HG03354 (cell line): ENCODE measurements around the gene METTL13.

Experiments used
- ATAC-seq: cut with Tn5 transposase; IDR thresholded peaks from one replicate; pipeline ENCODE4 v1.9.1; 2021; ENCODE audit warnings: mild to moderate bottlenecking; ENCODE audit not compliant: unreplicated experiment, poor library complexity, severe bottlenecking

Gene METTL13

DNA sequence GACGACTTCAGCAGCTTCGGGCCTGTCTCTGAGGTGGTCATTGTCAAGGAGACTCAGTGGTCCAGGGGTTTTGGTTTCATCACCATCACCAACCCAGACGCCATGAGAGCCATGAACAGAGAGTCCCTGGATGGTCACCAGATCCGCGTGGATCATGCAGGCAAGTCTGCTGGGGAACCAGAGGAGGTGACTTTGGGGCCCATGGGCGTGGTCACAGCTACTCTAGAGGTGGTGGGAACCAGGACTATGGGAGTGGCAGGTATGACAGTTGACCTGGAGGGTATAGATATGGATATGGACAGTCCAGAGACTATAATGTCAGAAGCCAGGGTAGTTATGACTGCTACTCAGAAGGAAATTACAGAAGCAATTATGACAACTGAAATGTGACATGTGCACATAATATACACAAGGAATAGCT is 19.3 kb upstream of the METTL13 start:
- ATAC-seq = no peak

GRCh38 chr1:171763764-171764163 is 17.7 kb upstream of the METTL13 start:
- no peak for ATAC-seq

- ATAC-seq = no peak
Measured at GRCh38 chr1:171769171-171769570, 12.3 kb upstream of the METTL13 start.

DNA sequence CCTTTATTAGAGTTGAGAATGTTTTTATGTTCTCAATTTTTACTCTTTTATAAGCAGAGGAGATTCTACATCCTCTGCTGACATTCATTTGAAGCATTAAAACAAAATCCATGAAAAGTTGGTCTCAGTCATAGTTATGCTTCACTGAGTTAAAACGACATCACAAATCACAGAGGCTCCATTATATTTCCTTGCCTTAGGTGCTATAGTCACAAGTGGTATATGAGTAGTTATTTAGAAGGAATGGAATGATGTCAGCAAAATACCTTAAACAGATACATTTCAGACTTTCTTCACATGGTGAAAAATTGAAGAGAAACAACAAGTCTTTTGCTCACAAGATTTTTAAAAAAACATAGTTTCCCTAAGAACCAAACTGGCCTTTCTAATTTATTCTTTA is 11.7 kb upstream of the METTL13 start:
- ATAC-seq = no peak

DNA sequence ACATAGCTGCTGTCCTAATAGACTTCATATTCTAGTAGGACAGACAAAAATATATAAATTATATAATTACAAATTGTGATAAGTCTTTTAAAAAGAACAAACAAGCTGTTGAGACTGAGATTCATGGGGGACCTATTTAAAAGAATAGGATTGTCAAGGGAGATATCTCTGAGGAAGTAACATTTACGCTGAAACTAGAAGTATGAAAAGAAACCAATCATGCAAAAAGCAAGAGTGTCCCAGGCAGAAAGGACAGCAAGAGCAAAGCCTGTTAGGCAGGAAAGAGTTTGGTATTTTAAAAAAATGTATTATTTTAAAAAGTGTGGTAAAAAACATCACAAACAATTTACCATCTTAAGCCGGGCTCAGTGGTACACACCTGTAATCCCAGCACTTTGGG is 9.1 kb upstream of the METTL13 start:
- peak; percentile 68 for ATAC-seq

DNA sequence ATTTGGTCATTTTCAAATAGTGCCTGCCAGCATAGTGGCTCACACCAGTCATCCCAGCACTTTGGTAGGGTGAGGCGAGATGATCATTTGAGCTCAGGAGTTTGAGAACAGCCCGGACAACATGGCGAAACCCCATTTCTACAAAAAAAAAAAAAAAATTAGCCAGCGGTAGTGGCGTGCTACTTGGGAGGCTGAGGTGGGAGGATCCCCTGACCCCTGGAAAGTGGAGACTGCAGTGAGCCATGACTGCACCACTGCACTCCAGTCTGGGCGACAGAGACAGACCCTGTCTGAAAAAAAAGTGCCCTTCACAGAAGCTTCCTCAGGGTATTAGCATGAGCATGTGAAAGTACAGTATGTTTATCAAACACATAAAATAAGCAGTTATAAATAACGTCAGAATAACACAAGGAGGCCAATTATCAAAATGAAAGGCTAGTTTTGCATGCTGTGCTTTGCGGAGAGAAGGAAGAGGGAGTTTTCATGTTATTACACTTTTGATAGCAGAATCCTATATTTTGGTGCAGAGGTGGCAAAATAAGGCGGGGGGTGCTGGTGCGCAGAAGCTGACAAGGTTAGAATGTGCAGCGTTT is 781 bp upstream of the METTL13 start:
- ATAC-seq = no peak

- ATAC-seq = no peak
Measured at GRCh38 chr1:171783816-171784530, 2.5 kb downstream of the METTL13 start.

DNA sequence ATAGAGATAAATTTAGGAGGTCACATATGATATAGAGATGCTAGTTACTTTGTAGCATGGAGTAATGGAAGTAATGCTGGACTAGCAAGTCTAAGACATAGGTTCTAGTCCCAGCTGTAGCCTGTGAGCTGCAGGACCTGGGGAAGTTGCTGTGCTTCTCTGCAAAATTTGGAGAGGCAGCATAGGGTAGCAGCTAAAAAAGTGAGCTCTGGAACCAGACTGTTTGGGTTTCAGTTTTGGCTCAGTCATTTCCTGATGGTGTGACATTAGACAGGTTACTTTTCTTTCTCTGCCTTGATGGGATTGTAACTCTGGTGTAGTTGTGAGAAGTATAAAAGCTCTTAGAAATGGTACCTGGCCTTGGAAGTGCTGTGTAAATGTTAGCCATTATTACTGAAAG is 3.3 kb downstream of the METTL13 start:
- no peak for ATAC-seq

- no peak for ATAC-seq
Measured at GRCh38 chr1:171785766-171786165, 4.3 kb downstream of the METTL13 start.

DNA sequence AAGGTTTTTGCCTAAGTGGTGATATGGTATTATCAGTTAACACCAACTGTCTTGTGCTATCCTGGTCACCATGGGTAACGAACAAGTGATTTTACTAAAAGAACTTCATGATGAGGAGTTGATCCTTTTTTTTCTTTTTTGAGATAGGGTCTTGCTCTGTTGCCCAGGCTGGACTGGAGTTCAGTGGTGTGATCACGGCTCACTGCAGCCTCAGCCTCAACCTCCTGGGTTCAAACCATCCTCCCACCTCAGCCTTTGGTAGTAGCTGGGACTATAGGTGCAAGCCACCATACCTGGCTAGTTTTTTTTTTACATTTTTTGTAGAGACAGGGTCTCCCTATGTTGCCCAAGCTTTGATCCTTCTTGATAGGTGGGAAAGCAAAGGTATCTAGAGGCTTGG is 5.1 kb downstream of the METTL13 start:
- ATAC-seq = no peak

DNA sequence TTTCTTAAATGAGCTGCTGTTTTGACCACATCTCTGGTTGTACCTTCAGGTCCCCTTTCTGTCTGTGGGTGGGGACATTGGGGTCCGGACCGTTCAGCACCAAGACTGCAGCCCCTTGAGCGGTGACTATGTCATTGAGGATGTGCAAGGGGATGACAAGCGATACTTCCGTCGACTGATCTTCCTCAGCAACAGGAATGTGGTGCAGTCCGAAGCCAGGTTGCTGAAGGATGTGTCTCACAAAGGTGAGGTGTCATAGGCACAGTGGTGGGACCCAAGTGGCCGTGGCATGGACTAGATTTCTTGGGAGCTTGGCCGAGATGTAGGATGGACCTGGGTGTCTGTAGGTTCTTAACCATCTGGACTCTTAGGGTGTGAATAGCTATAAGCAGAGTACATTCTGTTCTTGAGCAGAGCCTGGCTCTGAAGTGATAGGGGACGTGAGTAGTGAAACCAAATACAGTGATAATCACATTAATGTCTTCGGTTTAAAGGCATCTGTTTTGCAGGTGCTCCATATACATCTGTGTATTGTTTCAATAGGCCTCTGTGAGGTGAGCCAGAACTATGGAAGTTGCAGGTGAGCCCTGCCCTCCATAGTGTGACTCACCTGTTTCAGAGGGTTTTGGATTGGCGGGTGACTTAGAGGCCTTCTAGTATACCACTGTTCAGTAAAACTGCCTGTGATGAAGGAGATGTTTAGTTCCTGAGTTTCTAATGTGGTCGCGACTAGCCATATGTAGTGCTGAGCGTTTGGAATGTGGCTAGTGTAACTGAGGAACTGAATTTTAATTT is 6.4 kb downstream of the METTL13 start:
- ATAC-seq = no peak

- ATAC-seq = no peak
Measured at GRCh38 chr1:171788696-171789095, 7.2 kb downstream of the METTL13 start.

DNA sequence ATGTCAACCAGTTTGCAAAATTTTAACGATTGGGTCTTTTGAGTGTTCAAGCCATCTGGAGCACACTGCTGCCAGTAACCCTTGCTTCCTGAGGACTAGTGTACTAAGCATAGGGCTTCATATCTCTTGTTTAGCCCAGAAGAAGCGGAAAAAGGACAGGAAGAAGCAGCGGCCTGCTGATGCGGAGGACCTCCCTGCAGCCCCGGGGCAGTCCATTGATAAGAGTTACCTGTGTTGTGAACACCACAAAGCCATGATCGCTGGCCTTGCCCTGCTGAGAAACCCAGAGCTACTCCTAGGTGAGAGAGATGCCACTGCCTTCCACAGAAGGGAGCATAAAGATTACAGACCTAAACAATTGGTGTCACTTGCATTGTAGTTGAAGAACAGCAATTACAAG is 8.9 kb downstream of the METTL13 start:
- no peak for ATAC-seq

GRCh38 chr1:171792656-171793369 is 11.4 kb downstream of the METTL13 start:
- no peak for ATAC-seq

DNA sequence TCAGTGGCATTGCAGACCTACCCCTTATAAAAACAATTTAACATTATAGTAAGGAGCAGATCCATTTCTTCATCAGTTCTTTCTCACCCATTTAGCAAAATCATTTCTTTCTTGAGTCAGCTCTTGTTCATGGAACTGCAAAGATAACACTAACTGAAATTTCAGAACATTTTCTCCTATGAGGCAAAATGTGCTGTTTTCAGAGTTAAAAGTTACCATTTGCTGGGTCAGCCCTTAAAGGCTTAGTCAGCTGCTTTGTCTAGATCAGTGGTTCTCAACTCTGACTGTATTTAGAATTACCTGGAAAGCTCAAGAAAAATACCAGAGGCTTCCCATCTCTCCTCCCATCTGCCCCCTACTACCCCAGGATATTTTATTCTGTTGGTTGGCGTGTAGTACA is 12.2 kb downstream of the METTL13 start:
- ATAC-seq = no peak

DNA sequence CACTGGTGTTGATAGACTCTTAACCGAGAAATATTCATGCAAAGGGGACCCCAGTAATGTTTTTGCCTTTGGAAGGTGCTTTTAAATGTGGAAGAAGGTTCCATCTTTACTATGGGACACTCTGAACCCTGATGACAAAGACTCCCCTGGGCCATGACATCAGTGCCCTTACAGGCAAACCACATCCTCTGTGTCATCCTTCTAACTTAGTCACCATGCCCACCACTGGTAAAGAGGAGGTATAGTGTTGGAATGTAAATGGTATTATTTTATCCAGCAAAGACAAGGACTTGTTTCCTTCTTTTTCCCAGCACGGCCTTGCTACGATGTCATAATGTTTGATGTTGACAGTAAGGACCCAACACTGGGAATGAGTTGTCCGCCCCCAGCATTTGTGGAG is 12.6 kb downstream of the METTL13 start:
- ATAC-seq = no peak

- no peak for ATAC-seq
Measured at GRCh38 chr1:171796592-171796991, 15.1 kb downstream of the METTL13 start.

GRCh38 chr1:171798311-171798710 is 16.9 kb downstream of the METTL13 start:
- ATAC-seq = no peak

DNA sequence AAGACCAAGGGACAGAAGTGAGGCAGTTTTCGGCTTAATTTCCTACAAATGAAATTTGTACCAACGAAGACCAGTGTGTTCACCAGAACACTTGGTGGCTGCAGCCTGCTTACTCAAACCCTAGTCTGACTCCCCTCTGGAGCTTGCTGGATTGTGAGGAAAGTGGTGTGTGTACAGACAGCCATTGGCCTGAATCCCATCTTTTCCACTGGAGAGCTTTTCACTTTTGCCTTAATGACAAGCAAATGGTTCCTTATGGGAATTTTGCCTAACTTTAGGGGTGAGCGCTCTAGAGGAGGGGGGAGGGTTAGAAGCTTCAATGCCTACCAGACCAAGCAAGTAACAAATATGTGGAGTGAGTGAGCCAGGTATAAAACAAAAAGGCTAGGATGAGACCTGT is 17.3 kb downstream of the METTL13 start:
- ATAC-seq = no peak

DNA sequence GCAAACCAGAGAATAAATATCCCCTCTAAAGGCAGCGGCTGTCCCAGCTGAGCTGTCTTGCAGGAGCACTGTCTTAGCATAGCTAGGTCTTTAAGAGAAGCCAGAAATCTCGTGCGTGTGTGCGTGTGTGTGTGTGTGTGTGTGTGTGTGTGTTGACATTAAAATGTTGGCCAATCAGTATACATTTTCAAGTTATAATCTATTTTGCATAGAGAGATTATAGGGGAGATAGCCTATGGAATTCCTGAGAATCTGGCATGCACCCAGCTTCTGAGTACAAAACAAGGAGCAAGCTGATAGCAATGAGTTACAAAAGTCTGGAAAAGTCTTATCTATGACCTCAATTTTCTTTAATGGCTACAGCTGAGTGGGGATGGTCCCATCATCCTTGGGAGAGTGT is 17.7 kb downstream of the METTL13 start:
- ATAC-seq = no peak
